ENCODE data around the gene MYO9B.

Gene MYO9B, protein sequence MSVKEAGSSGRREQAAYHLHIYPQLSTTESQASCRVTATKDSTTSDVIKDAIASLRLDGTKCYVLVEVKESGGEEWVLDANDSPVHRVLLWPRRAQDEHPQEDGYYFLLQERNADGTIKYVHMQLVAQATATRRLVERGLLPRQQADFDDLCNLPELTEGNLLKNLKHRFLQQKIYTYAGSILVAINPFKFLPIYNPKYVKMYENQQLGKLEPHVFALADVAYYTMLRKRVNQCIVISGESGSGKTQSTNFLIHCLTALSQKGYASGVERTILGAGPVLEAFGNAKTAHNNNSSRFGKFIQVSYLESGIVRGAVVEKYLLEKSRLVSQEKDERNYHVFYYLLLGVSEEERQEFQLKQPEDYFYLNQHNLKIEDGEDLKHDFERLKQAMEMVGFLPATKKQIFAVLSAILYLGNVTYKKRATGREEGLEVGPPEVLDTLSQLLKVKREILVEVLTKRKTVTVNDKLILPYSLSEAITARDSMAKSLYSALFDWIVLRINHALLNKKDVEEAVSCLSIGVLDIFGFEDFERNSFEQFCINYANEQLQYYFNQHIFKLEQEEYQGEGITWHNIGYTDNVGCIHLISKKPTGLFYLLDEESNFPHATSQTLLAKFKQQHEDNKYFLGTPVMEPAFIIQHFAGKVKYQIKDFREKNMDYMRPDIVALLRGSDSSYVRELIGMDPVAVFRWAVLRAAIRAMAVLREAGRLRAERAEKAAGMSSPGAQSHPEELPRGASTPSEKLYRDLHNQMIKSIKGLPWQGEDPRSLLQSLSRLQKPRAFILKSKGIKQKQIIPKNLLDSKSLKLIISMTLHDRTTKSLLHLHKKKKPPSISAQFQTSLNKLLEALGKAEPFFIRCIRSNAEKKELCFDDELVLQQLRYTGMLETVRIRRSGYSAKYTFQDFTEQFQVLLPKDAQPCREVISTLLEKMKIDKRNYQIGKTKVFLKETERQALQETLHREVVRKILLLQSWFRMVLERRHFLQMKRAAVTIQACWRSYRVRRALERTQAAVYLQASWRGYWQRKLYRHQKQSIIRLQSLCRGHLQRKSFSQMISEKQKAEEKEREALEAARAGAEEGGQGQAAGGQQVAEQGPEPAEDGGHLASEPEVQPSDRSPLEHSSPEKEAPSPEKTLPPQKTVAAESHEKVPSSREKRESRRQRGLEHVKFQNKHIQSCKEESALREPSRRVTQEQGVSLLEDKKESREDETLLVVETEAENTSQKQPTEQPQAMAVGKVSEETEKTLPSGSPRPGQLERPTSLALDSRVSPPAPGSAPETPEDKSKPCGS (N-terminal part only)

GRCh38 chr19:17075035-17075863 lies at the start of gene MYO9B, which contains the start of gene HAUS8:
Gene MYO9B, plus strand, starts transcription at chr19:17075777. Its CDS starts 25,941 bp downstream, at chr19:17101718.
Gene HAUS8, minus strand, starts transcription at chr19:17075452. Its CDS starts 30 bp downstream, at chr19:17075422.
- peak; percentile 98 to 99 for DNase-seq

DNA sequence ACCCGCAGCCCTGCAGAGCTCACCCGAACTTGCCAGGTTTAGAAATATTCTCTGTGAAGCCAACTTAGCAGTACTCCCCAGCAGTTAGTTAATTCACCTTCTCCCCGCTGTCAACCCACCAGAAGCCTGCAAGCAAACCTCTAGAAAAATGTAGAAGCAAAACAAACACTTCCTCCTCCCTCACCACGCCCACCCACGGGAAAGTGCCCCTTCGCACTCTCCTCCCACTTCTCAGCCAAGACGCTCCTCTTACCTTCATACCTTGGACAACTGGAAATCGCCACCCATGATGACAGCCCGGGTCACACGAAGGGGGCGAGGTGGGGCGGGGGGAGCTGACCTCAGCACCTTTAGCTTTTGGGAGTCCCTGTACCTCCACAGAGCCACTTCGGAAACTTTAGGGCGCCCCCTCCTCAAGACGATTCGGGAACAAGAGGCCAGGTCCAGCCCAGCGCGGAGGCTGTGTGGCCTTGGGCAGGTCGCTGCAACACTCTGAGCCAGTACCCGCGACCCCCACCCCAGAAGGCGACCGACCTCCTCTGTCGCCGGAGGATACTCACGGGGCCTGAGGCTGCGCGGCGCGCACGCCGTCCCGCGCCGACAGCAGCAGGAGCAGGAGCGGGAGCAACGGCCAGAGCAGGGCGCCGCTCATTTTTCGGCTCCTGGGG lies 49.5 kb upstream of the MYO9B start:
- no peak for DNase-seq

GRCh38 chr19:17026706-17027534 lies 48.7 kb upstream of the MYO9B start, which contains the start of gene CPAMD8:
Gene CPAMD8, minus strand, starts transcription at chr19:17026810. Its CDS starts 168 bp downstream, at chr19:17026642.
- no peak for DNase-seq

DNA sequence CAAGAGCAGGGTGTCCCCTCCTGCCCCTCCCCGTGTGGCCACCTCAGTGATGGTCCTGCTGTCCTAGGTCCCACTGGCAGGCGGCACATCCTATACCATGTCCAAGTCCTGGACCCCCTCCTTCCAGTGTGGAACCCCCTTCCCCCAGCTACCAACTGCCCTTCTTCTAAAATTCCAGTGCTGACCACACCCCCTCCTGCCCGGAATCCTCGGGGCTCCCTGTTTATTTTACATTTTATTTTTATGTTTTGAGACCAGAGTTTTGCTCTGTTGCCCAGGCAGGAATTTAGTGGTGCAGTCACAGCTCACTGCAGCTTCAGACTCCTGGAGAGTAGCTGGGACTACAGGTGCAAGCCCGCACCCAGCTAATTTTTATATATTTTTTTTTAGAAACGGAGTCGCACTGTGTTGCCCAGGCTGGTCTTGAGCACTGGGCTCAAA lies 48.0 kb upstream of the MYO9B start:
- no peak for DNase-seq

DNA sequence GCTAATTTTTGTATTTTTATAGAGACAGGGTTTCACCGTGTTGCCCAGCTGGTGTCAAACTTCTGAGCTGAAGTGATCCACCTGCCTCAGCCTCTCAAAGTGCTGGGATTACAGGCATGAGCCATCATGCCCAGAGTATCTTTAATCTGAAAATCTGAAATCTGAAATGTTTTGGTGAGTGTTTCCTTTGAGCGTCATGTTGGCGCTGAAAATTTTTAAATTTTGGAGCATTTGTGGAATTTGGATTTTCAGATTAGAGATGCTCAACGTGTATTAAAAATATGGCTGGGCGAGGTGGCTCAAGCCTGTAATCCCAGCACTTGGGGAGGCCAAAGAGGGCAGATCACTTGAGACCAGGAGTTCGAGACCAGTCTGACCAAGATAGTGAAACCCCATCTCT lies 43.8 kb upstream of the MYO9B start:
- no peak for DNase-seq

DNA sequence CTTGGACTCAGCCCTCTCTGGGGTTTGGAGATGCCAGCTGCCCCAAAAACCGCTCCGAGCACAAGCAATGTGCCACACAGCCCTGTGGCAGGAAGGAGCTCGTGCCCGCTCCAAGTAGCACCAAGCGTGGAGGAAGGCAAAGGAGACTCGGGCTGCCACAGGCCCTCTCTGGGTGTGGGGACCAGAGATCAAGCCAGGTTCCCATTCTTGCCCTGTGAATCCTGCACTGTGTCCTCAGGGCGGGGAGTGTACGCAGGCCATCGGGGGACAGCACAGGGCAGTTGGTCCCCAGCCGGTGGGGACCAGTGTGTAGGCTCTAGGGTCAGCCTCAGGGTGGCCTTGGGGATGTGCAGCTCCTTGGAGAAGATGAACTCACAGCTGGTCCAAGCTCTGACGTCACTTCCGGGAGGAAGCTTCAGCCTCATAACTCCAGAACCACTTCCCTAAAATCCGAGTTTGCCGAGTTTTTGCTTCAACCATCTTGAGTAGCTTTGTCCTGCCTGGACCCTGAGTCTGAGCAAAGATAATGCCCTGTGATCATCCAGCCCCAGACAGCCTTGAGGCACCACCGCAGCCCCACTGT lies 39.6 kb upstream of the MYO9B start:
- DNase-seq = no peak

GRCh38 chr19:17036640-17037039 lies 38.9 kb upstream of the MYO9B start:
- DNase-seq = no peak

DNA sequence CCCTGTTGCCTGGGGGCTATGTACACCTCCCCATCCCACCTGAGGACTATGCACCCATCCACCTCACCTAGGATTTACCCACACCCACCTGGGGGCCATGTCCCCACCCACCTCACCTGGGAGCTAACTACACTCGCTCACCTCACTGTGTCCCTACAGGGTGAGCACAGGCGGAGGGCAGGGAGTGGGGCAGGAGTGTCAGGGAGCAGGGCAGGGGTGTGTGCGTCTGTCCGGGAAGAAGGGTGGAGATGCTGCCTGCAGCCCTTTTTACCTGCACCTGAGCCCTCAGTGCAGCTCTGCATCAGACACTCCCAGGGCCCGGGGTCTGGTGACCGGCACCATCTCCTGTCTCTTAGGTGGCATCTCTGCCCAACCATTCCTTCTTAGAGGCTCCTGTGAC lies 38.4 kb upstream of the MYO9B start:
- DNase-seq = no peak

DNA sequence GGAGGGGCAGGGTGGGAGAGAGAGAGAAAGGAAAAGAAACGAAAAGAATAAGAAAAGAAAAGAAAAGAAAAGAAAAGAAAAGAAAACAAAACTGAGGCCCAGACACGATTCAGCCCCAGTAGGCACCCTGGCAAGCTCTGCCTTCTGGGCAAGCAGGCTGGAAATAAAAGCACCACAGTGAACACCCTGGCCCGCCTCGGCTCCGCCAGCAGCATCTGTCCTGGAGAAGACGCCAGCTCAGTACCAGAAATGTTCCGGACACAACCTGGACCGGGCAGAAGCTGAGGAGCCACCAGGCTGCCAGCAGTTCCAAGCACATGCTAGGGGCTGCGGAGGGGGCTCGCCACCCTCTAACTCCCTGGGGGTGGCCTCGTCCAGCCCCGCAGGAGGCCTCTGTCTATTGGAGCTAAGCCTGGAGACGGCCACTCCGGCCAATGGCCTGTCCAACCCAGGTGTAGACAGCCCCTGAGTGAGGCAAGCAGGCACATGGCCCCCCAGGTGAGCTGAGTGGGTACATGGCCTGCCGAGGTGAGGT lies 37.5 kb upstream of the MYO9B start:
- DNase-seq = no peak

GRCh38 chr19:17041976-17042375 lies 33.6 kb upstream of the MYO9B start:
- DNase-seq = no peak

GRCh38 chr19:17043744-17044143 lies 31.8 kb upstream of the MYO9B start:
- DNase-seq = no peak

DNA sequence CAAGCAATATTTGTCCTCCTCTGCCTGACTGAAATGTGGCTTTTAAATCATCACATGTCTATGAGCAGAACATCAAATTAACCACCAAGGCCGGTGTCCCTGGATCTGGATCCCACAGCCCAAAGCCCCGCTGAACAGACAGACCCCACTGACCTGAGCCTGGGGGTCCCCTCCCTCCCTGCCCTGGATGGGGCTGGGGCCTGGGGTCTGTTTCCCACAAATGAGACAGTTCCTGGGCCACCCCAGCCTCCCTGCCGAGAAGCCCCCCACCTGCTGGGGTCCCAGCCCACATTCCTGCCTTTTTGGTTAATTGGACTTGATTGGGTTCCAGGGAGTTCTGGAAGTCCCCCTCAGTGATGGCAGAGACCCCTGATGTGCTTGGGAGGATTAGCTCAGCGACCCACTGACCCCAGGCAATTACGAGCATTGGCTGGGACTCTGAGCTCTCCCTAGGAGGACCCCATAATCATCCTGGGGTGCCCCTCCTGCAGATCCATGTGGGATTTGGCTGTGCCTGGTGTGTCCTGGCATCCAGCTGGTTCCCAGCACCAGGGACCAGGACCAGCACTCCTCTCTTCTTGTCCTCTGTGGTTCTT lies 29.6 kb upstream of the MYO9B start:
- DNase-seq = no peak

- no peak for DNase-seq
These were observed 26.6 kb upstream of the MYO9B start for GRCh38 chr19:17048885-17049453.

DNA sequence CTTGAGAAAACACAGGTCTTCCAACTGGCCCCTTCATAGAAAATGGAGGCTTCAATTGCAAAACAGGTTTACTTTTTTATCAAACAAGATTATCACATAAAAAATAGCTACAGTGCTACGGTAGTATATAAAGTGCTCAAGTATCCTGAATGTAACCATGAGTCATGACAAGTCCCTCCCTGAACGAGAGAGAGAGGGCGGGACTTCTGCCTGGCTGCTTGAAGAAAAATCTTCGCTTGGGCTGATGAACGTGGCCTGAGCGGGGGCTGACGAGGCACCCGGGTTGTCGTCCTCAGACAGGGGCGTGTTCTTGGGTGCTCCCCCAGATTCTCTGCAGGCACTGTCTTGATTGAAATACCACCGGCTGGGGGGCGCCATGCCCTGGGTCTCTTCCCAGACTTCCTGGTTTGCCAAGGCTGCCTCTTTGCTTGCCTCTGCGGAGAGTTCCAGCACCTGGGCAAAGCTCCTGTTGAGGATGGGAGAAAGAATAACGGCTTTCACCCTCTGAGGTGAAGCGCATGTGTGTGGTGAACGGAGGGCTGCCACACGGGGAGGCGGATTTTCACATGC lies 25.8 kb upstream of the MYO9B start:
- DNase-seq = no peak

DNA sequence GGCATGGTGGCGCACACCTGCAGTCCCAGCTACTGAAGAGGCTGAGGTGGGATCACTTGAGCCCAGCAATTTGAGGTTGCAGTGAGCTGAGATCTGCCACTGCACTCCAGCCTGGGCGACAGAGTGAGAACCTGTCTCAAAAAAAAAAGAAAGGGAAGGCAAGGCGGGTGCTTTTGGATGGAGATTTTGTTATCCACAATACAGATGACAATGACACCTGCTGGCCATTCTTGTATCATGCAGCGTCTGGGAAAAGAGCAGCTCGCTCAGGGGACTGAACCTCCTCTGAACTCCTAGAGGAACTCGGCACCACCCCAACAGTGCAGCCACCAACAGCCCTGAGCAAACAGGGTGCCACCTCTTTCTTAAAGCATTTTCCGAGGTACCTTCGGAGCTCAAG lies 23.1 kb upstream of the MYO9B start:
- peak in 1 of 2 experiments; percentile 20 for DNase-seq

GRCh38 chr19:17054746-17055145 lies 20.8 kb upstream of the MYO9B start:
- no peak for DNase-seq

GRCh38 chr19:17055636-17056035 lies 19.9 kb upstream of the MYO9B start:
- DNase-seq = no peak

DNA sequence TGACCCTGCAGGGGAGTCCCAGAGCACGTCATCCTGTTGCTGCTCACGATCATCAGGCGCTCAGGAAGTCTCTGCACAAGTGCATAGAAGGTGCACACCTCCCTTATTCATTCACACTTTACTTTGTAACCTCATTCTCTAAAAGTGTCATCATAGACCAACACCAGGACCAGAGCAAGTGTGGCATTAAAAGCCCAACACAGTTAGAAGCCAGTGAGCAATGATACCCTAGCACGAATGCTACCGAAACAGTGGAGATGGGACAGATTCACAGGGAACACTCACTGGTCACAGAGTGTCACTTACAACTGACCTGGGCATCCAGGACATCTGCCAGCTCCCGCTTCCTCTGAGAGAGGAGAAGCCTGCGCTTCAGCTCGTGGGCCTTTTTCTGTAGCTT lies 17.3 kb upstream of the MYO9B start:
- peak in 1 of 2 experiments; percentile 16 for DNase-seq
